ENCODE results near the gene HOXB5. TPM values are rescaled to one million over a fixed set of nuclear protein-coding genes. Genes with fewer than 3 reads are reported as not detected.

The HOXB5 gene
- total RNA-seq, 4 donors from 2014 or later = 0.72 to 3.3 (median 1.4) TPM

DNA sequence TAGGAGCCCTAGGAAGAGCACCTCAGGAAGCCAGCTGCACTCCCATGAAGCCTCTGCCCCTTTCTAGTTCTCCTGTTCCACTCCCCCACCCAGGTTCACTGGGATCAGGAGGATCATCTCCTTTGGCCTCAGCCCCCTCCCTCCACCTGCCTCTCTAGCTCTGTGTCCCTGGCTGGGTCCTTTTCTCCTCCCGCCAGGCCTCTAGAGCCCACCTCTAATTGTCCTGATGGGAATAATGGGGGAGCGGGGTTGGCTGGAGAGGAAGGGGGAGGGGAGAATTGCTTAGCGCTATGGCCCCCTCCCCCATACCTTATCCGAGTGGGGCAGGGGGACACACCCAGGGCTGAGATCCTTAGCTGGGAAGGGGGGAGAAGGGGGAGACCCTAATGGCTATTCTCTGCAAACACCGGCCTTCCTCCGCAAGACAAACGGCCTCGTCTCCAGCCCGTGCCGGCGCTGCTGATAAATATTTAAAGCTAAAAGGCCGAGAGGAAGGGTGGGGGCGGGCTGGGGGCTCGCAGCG is 16.2 kb upstream of the HOXB5 start:
- ATAC-seq (ENCODE audit: low FRiP score) (no peak), DNase-seq (ENCODE audit: low spot score) (no peak)
- TF ChIP-seq, protein P1, sequence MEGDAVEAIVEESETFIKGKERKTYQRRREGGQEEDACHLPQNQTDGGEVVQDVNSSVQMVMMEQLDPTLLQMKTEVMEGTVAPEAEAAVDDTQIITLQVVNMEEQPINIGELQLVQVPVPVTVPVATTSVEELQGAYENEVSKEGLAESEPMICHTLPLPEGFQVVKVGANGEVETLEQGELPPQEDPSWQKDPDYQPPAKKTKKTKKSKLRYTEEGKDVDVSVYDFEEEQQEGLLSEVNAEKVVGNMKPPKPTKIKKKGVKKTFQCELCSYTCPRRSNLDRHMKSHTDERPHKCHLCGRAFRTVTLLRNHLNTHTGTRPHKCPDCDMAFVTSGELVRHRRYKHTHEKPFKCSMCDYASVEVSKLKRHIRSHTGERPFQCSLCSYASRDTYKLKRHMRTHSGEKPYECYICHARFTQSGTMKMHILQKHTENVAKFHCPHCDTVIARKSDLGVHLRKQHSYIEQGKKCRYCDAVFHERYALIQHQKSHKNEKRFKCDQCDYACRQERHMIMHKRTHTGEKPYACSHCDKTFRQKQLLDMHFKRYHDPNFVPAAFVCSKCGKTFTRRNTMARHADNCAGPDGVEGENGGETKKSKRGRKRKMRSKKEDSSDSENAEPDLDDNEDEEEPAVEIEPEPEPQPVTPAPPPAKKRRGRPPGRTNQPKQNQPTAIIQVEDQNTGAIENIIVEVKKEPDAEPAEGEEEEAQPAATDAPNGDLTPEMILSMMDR (IDR thresholded peaks at IDR 0.05) = no peak

DNA sequence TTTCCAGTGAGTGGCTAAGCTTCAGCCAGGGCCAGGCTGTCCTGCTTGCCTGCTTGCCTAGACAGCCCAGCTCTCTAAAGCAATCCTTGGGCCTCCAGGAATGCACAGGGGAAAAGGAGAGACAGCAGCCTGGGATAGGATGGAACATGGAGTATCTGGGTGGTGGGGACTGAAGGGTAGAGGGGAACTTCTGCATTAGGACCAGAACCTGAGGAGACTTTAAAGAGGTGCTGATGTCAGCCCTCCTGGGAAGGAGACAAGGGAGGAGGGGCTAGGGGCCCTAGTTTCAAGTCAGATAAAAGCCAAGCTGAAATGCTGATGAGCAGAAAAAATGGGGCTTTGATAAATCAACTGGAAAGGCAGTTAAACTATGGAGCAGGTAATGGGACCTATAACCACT is 15.5 kb upstream of the HOXB5 start:
- ATAC-seq (ENCODE audit: low FRiP score) (no peak), DNase-seq (ENCODE audit: low spot score) (no peak)
- TF ChIP-seq, protein P1 (IDR thresholded peaks at IDR 0.05) = no peak

DNA sequence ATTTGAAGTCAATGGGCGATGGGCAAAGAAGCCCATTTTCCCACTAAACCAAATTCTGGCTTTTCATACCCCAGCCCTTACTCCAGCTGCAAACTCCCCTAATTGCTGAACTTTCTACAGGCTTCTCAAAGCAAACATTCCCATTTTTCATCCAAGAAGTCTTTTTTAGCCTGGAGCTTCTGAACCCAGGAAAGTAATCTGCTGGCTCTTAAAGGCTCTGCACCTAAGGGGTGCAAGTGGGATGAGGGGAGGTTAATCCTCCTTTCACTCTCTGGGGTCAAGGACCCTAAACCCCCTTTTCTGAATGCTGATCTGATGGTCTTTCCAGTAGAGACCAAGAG is 14.9 kb upstream of the HOXB5 start:
- TF ChIP-seq, protein P1 (IDR thresholded peaks at IDR 0.05) = no peak
- DNase-seq (ENCODE audit: low spot score) (no peak), ATAC-seq (ENCODE audit: low FRiP score) (no peak)

DNA sequence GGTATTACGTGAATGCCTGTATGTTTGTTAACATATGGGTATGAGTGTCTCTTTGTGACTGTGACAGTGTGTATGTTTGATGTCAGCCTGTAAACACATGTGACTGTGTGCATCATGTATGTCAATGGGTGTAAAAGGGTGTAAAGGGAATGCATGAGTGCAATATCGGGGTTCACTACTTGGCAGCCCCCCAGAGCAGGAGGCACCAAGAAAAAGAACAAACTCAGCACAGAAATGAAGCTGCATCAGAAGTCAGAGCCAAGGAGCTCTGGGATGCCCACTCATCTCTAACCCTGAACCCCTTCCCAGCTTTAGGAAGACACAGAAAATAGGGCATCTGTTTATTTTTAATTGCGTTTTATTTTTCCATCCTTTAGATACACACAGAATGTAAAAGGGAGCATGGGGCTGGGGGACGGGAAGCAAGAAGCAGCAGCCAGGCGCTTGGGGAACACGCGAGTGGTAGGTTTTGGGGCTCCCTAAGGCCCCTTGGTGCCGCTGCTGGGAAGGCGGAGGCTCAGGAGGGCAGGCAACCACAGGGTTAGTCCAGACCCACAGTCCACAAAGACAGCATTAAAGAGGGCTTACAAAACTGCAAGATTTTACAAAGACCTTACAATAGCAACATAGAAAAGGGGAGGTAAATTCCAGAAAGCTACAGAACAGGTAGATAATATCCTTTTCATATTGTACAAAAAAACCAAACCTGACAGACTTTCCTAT is 13.5 kb upstream of the HOXB5 start:
- no peak for ATAC-seq (ENCODE audit: low FRiP score)
- TF ChIP-seq, protein P1 (IDR thresholded peaks at IDR 0.05) = no peak
- no peak for DNase-seq (ENCODE audit: low spot score)

DNA sequence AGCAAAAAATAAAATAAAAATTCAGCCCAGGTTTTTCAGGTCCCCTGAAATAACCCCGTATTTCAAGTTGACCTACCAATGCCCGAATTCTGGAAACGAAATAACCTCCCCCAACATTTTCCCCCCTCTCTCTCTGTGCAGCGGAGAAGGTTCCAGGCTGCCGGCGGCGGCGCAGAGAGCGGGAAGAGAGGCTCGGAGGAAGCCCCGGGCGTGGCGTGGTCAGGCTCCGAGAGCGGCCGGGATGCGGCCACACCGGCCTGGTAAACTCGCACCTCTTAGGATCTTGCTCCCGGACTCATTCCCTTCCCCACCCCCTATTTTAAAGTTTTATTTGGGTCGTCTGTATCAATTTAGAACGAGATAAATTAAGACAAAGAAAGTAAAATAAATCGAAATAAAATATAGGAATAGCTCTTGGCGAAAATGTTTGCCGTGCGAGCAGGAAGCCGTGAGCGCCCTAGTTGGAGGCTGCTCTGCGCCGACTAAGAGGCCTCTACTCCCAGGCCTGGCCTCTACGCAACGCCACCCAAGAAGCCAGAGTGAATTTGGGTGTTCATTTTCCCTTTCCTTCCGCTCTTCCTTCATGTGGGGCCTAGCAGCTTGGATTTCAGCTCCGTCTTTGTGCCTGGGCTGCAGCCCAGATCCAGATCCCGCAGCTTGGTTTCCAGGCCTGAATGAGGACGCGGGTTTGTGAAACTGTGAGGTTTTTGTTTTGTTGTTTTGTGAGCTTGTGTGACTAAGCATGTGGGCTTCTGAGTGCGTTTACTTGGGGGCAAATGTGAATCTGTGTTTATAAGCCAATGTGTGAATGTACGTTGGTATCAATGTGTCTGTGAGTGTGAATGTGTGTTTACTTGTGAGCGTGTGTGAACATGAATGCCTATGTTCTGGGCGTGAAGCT is 12.7 kb upstream of the HOXB5 start:
- TF ChIP-seq, protein P1 (IDR thresholded peaks at IDR 0.05) = no peak
- ATAC-seq (ENCODE audit: low FRiP score) (no peak), DNase-seq (ENCODE audit: low spot score) (no peak)

DNA sequence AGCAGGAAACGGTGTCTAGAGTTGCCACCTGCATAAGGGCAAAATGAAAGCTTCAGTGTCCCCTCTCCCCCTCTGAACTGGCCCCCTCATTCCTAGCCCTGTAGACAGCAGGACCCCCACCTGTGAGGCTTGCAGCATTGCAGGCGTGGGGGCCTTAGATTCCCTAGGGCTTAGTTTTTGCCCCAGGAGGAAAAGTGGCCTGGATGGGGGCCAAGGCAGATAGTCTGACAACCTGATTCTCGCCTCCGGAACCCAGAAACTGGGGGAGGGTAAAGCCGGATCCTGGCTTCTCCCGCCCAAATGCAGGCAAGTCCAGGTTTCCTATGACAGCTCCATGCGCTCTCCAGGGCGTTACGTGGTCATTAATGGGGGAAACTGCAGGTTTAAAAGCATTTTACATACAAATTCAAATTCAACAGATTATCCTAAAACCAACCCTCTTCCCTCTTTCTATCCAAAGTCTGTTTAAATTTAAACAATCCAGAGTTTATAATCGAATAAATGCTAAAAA is 11.9 kb upstream of the HOXB5 start:
- no peak for ATAC-seq (ENCODE audit: low FRiP score)
- TF ChIP-seq, protein P1 (IDR thresholded peaks at IDR 0.05) = no peak
- DNase-seq (ENCODE audit: low spot score) = no peak

All from omental fat pad (tissue), 4 donors.